Vagina (tissue), 2 donors: ENCODE measurements around the gene KCNK10. TPM values are rescaled to one million over a fixed set of nuclear protein-coding genes. Genes with fewer than 3 reads are reported as not detected.

ENCODE experiments used
- DNase-seq, 2 donors: peaks; one replicate each; pipeline ENCODE4 v3.0.0-alpha.2; 2017; ENCODE audit errors: extremely low spot score in 2 of 2
- H3K27ac ChIP-seq: fragments of 200-600 bp; sonication (generic); one replicate; pipeline ENCODE4 v1.5.1; 2019
- H3K27me3 ChIP-seq: fragments of 200-600 bp; sonication (generic); one replicate; pipeline ENCODE4 v1.5.1; 2019
- H3K36me3 ChIP-seq, 2 donors: fragments of 200-600 bp; sonication (generic); one replicate each; pipeline ENCODE4 v1.5.1; 2017 to 2019
- H3K4me1 ChIP-seq: fragments of 200-600 bp; sonication (generic); one replicate; pipeline ENCODE4 v1.5.1; 2019
- H3K4me3 ChIP-seq, 2 donors: fragments of 200-600 bp; sonication (generic); 1 replicate in 1 of 2; 2 replicates in 1 of 2; pipeline ENCODE4 v1.5.1; 2016 to 2019
- H3K9me3 ChIP-seq: fragments of 200-600 bp; sonication (generic); one replicate; pipeline ENCODE4 v1.5.1; 2019
- POLR2A ChIP-seq, 2 donors: fragments of 450-650 bp; IDR thresholded peaks; one replicate each; pipeline ENCODE4 v1.6.1; 2017; ENCODE audit warnings: antibody characterized with exemption in 2 of 2, mild to moderate bottlenecking in 2 of 2, moderate library complexity in 2 of 2
- POLR2AphosphoS5 ChIP-seq, 2 donors: sonication (generic); formaldehyde crosslinking; IDR thresholded peaks; one replicate each; pipeline ENCODE4 v1.9.0; 2017; ENCODE audit warnings: antibody characterized with exemption in 2 of 2, mild to moderate bottlenecking in 2 of 2, low read depth in 1 of 2; ENCODE audit not compliant: insufficient read depth in 1 of 2
- intact Hi-C: fragments of 100-400 bp; cut with DNase I; formaldehyde crosslinking; loops from one replicate; pipeline ENCODE4 v1.15.1; 2023
- total RNA-seq: library from RNA; depleted of rRNA; stranded (reverse); fragments of >200 nt; gene quantifications from one replicate; pipeline ENCODE4 v1.2.3, GENCODE V29; 2016
- TF ChIP-seq, protein P1 (sequence below), 3 experiments: fragments of 450-650 bp in 2 of 3; fragments of 200-600 bp in 1 of 3; sonication (generic) in 1 of 3; IDR thresholded peaks; one replicate each; pipeline ENCODE4 v1.5.1; 2017 to 2019; ENCODE audit warnings: antibody characterized with exemption in 3 of 3, mild to moderate bottlenecking in 2 of 3, moderate library complexity in 2 of 3

Gene KCNK10
- total RNA-seq, 1 donor from 2014 or later = 0.25 TPM

DNA sequence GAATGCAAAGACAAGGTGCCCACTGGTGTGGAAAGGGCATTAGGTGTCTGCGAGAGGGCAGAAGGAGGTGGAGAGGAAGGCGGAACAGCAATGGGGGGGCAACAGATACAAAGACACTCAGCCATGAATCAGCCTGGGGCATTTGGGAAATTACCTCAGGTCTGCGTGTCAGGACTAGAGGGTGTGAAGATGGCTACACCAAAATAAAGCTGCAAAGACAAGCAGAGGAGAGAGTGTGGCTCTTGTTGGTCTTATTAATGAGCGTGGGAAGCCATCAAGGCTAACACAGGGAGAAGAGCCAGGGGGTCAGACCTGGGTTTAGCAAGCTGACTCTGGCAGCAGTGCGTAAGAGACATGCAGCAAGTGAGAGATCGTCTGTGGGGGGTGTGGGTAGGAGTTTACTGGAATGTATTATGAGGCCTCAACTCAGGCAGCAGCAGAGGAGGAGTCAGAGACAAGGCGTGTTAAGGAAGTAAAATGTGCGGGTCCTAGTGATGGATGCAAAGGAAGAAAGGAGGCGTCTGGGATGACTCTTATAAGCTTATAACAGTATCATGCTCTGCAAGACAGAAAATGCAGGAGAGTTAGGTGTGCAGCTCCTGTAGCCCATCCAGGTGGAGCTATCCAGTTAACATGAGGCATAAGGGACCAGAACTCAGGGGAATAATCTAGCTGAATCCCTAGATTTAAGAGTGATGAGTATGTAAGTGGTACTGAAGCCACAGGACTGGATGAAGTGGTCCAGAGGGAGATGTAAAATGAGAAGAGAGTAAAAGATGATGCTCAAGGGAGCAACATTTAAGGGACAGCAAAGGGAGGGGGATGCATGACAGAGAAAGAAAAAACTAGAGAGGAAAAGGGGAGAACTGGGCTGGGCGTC is 50.4 kb downstream of the KCNK10 start:
- intact Hi-C loops = no loop called here

GRCh38 chr14:88271205-88271604 is 51.9 kb downstream of the KCNK10 start:
- H3K27ac ChIP-seq = no peak overlapping the region
- H3K4me1 ChIP-seq = no peaks in the 10 kb centered on the region
- no peak for DNase-seq
- H3K4me3 ChIP-seq = no peak overlapping the region
- H3K27me3 ChIP-seq = no peaks in the 10 kb centered on the region
- no peaks in the 10 kb centered on the region for H3K36me3 ChIP-seq
- intact Hi-C loops = no loop called here
- TF ChIP-seq POLR2A (IDR thresholded peaks at IDR 0.05) (no peak), POLR2AphosphoS5 (IDR thresholded peaks at IDR 0.05; ENCODE audit: insufficient read depth in 1 of 2, low read depth in 1 of 2) (no peak)
- TF ChIP-seq, protein P1, sequence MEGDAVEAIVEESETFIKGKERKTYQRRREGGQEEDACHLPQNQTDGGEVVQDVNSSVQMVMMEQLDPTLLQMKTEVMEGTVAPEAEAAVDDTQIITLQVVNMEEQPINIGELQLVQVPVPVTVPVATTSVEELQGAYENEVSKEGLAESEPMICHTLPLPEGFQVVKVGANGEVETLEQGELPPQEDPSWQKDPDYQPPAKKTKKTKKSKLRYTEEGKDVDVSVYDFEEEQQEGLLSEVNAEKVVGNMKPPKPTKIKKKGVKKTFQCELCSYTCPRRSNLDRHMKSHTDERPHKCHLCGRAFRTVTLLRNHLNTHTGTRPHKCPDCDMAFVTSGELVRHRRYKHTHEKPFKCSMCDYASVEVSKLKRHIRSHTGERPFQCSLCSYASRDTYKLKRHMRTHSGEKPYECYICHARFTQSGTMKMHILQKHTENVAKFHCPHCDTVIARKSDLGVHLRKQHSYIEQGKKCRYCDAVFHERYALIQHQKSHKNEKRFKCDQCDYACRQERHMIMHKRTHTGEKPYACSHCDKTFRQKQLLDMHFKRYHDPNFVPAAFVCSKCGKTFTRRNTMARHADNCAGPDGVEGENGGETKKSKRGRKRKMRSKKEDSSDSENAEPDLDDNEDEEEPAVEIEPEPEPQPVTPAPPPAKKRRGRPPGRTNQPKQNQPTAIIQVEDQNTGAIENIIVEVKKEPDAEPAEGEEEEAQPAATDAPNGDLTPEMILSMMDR (IDR thresholded peaks at IDR 0.05) = no peak
- H3K9me3 ChIP-seq = no peaks in the 10 kb centered on the region

More for the DNA sequence above, 50.4 kb downstream of the KCNK10 start:
- H3K4me3 ChIP-seq = no peak overlapping the region
- TF ChIP-seq POLR2AphosphoS5 (IDR thresholded peaks at IDR 0.05; ENCODE audit: insufficient read depth in 1 of 2, low read depth in 1 of 2) = no peak
- TF ChIP-seq, protein P1 (IDR thresholded peaks at IDR 0.05) = no peak
- no peak for TF ChIP-seq POLR2A (IDR thresholded peaks at IDR 0.05)
- no peaks in the 10 kb centered on the region for H3K9me3 ChIP-seq
- no peak for DNase-seq
- no peaks in the 10 kb centered on the region for H3K4me1 ChIP-seq
- no peaks in the 10 kb centered on the region for H3K36me3 ChIP-seq
- no peaks in the 10 kb centered on the region for H3K27me3 ChIP-seq
- H3K27ac ChIP-seq = no peak overlapping the region

GRCh38 chr14:88270776-88271175 is 52.3 kb downstream of the KCNK10 start:
- DNase-seq = no peak
- no peak overlapping the region for H3K27ac ChIP-seq

DNA sequence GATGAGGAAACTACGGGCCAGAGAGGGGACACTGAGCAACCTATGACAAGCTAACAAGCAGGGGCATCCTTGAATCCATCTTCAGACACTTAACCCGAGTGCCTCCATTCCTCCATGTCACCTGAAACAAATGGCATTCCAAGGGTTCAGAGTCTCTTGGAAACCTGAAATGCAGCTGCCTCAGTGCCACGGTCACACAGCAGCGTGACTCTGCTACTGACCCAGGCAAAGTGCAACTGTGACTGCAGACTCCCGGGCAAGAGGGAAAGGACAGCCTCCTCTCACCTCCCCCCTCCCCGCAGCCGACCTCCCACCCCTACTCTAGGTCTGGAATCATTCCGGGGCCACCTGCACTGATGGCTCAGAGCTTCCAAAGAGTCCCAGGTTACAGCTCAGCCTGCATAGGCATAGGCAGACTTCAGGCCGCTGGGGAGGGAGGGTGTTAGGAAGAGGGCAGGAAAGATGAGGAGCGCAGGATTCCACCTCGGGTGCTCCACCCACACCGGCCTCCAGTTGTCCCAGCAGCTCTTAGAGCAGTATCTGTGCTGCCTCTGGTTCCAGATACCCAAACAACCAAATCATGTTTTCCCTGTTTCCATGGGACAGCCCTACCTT is 53.2 kb downstream of the KCNK10 start:
- no peak for DNase-seq
- Histone ChIP-seq H3K4me3 (no peak overlapping the region), H3K27me3 (no peaks in the 10 kb centered on the region), H3K4me1 (no peaks in the 10 kb centered on the region), H3K27ac (no peak overlapping the region), H3K36me3 (no peaks in the 10 kb centered on the region), H3K9me3 (no peaks in the 10 kb centered on the region)
- intact Hi-C loops = no loop called here
- no peak for TF ChIP-seq POLR2A (IDR thresholded peaks at IDR 0.05)
- no peak for TF ChIP-seq POLR2AphosphoS5 (IDR thresholded peaks at IDR 0.05; ENCODE audit: insufficient read depth in 1 of 2, low read depth in 1 of 2)
- TF ChIP-seq, protein P1 (IDR thresholded peaks at IDR 0.05) = no peak

More at GRCh38 chr14:88270776-88271175, 52.3 kb downstream of the KCNK10 start:
- TF ChIP-seq, protein P1 (IDR thresholded peaks at IDR 0.05) = no peak
- TF ChIP-seq POLR2AphosphoS5 (IDR thresholded peaks at IDR 0.05; ENCODE audit: insufficient read depth in 1 of 2, low read depth in 1 of 2) (no peak), POLR2A (IDR thresholded peaks at IDR 0.05) (no peak)
- no peak overlapping the region for H3K4me3 ChIP-seq
- no peaks in the 10 kb centered on the region for H3K36me3 ChIP-seq
- H3K27me3 ChIP-seq = no peaks in the 10 kb centered on the region
- intact Hi-C loops = no loop called here
- H3K9me3 ChIP-seq = no peaks in the 10 kb centered on the region
- H3K4me1 ChIP-seq = no peaks in the 10 kb centered on the region

GRCh38 chr14:88266474-88266873 is 56.6 kb downstream of the KCNK10 start:
- DNase-seq = no peak
- no peaks in the 10 kb centered on the region for H3K36me3 ChIP-seq
- H3K27ac ChIP-seq = no peak overlapping the region
- no peaks in the 10 kb centered on the region for H3K27me3 ChIP-seq
- no peak for TF ChIP-seq POLR2AphosphoS5 (IDR thresholded peaks at IDR 0.05; ENCODE audit: insufficient read depth in 1 of 2, low read depth in 1 of 2)
- TF ChIP-seq, protein P1 (IDR thresholded peaks at IDR 0.05) = no peak
- TF ChIP-seq POLR2A (IDR thresholded peaks at IDR 0.05) = no peak
- intact Hi-C loops = no loop called here
- no peaks in the 10 kb centered on the region for H3K9me3 ChIP-seq
- H3K4me1 ChIP-seq = no peaks in the 10 kb centered on the region
- no peak overlapping the region for H3K4me3 ChIP-seq
